Germinal center (tissue), 1 donor: ENCODE results near the gene LRRC8D.
"Not testable (repeated sequence)": the region's sequence is repeated elsewhere in the genome, so short reads cannot be mapped to it uniquely, and the experiment has no call there.

Experiments
- DNase-seq: peaks from one replicate; pipeline ENCODE4 v3.0.0; 2012; ENCODE audit warnings: mixed read lengths, low spot score

LRRC8D gene

DNA sequence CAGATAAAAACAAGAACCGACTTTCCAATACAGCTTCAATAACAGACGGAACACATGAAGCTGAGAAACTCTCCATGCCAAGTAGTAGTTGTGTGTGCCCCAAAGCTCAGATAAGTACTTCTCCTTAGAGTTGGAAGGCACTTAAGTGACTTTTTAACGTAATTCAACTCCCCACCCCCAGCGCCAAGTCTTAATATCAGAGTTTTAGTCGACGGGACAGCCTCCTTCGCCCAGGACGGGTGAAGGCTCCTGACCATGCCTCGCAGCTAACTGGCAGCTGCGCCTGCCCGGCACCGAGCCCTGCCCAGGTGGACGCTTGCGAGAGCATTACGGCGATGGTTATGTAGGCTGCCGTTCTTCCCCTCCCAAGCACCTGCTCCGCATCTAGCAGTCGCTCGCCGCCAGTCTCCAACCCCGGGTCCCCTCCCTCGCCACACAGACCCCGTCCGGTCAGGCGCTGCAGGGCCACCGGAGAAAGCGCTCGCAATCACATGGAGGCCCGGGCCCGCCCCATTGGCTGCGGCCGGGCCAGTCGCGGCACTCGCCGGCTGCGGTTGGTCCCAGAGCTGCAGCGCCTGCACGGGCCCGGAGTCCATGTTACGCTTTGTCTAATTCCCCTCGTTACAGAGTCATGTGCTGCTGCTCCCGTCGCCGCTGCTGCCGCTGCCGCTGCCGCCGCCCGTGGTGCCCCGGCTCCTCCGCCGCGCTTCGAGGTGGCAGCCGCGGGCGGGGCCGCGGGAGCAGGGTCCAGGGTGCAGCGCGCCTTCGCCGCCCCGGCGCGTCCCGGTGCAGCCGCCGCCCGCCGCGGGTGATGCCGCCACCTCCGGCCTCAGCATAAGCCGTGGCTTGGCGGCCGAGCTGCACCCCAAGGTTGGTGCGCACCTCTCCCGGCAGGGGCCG is at the start of gene LRRC8D:
Gene LRRC8D (plus strand): TSS at position 611 of the 900 bp plus-strand sequence. CDS start 112,037 bp downstream, outside the sequence.
- DNase-seq, result peak; percentile 86

- DNase-seq, result no peak
Measured at GRCh38 chr1:89771991-89772560, 48.8 kb upstream of the LRRC8D start.

DNA sequence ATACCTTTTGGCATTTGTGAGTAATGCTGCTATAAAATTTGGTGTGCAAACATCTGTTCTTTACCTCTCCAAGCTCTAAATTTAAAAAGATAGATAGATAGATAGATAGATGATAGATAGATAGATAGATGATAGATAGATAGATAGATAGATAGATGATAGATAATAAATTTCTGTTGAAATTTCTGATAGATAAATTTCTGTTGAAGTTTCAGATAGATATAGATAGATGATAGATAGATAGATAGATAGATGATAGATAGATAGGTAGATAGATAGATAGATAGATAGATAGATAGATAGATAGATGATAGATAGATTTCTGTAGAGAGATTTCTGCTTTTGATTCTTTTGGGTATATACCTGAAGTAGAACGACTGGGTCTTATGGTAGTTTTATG is 44.7 kb upstream of the LRRC8D start:
- DNase-seq, result not testable (repeated sequence)

DNA sequence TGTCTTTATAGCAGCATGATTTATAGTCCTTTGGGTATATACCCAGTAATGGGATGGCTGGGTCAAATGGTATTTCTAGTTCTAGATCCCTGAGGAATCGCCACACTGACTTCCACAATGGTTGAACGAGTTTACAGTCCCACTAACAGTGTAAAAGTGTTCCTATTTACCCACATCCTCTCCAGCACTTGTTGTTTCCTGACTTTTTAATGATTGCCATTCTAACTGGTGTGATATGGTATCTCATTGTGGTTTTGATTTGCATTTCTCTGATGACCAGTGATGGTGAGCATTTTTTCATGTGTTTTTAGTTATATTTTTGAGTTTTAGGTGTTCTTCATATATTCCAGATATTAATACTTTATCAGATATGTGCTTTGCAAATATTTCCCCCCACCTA is 43.6 kb upstream of the LRRC8D start:
- not testable (repeated sequence) for DNase-seq

DNA sequence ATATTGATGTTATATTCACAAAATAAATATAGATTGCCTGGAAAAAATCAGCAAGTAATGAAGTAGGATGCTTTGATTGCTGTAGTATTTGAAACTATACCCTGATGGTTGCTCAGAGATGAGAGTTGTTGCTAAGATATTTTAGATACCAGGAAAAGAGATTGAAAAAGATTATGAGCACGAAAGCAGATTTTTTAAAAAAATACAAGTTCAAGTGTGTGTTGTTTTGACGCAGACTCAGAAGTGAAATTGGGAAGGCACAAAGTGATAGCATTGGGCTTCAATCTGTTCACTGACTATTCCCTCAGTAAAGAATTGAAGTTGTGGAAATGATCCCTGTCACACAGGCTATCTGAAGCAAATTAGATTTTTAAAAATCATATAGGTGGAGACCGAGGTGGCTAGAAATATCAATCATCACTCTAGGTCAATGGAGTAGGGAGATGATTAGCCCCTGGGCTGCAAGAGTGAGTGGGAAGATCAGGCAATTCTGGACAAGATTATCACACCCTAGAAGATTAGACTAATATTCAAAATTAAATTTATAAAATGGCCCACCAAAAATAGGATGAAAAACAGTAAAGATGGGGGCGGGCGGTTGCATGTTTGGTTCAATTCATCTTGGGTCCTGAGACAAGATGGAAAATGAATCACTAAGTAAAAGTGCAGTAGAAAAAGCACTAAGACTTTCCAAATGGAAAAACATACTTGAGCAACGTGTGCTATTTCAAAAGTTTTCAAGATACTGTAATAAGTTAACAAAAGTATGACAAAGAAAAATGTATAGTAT is 41.5 kb upstream of the LRRC8D start:
- no peak for DNase-seq

- DNase-seq, result no peak
Measured at GRCh38 chr1:89780721-89781120, 40.1 kb upstream of the LRRC8D start.

GRCh38 chr1:89781494-89782126 is 39.2 kb upstream of the LRRC8D start:
- DNase-seq, result no peak

DNA sequence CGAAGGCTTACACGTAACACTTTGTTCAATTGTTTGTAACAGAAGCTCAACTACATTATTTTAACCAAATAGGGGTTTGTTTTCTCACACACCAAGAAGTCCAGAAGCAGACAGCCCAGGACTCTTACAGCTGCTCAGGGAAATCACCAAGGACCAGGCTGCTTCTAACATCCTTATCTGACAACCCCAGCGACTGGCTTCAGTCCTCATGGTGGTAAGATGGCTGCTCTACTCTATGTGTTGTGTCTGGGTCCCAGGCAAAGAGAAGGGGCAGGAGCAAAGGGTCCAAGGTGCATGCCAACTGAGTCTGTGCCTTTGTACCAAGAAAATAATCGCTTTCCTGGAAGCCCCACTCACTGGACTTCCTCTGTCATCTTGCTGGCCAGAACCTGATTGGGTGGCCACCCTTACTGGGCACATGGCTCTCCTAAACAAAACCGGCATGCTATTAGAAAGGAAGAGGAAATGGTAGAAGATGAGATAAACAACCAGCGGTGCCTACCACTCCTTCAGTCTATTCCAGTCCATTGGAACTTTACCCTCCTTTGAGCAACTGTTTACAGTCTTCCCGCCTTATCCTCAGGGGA is 34.1 kb upstream of the LRRC8D start:
- DNase-seq, result no peak

- DNase-seq, result no peak
Measured at GRCh38 chr1:89790592-89790991, 30.2 kb upstream of the LRRC8D start.

GRCh38 chr1:89791064-89791726 is 29.6 kb upstream of the LRRC8D start:
- DNase-seq, result no peak

- DNase-seq, result no peak
Measured at GRCh38 chr1:89794406-89794805, 26.4 kb upstream of the LRRC8D start.

DNA sequence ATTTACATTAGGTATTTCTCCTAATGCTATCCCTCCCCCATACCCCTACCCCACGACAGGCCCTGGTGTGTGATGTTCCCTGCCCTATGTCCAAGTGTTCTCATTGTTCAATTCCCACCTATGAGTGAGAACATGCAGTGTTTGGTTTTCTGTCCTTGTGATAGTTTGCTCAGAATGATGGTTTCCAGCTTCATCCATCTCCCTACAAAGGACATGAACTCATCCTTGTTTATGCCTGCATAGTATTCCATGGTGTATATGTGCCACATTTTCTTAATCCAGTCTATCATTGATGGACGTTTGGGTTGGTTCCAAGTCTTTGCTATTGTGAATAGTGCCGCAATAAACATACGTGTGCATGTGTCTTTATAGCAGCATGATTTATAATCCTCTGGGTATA is 25.3 kb upstream of the LRRC8D start:
- DNase-seq, result not testable (repeated sequence)

DNA sequence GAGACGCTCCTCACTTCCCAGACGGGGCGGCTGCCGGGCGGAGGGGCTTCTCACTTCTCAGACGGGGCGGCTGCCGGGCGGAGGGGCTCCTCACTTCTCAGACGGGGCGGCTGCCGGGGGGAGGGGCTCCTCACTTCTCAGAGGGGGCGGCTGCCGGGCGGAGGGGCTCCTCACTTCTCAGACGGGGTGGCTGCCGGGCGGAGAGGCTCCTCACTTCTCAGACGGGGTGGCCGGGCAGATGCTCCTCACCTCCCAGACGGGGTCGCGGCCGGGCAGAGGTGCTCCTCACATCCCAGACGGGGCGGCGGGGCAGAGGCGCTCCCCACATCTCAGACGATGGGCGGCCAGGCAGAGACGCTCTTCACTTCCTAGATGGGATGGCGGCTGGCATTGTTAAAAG is 23.0 kb upstream of the LRRC8D start:
- DNase-seq, result not testable (repeated sequence)

- no peak for DNase-seq
Measured at GRCh38 chr1:89799495-89799894, 21.3 kb upstream of the LRRC8D start.

DNA sequence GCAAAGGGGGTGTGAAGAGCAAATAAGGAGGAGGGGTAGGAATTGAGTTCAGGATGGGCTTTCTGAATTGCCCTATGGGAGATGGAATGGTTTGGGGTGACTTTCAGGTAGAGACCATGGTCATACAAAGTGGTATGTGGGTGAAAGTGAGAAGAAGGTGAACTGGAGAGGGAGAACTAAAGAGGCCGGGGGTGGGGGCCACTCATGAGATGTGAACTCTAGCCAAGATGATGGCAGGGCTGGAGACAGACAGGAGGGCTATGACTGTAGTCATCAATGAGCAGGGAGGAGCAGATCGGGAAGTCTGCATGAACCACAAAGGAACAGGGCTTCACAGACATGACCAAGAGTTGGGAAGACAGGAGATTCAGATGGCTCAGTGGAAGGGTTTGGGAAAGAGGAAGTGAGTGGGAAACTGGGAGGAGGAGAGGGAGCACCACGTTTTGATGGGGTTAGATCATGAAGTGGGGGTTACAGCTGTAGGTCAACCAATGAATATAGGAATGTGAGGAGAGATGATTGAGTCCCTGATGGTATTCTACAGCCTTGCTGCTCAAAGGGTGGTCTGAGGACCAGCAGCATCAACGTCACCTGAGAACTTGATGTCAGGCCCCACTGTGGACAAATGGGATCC is 20.7 kb upstream of the LRRC8D start:
- no peak for DNase-seq

GRCh38 chr1:89800718-89801117 is 20.1 kb upstream of the LRRC8D start:
- DNase-seq, result no peak

DNA sequence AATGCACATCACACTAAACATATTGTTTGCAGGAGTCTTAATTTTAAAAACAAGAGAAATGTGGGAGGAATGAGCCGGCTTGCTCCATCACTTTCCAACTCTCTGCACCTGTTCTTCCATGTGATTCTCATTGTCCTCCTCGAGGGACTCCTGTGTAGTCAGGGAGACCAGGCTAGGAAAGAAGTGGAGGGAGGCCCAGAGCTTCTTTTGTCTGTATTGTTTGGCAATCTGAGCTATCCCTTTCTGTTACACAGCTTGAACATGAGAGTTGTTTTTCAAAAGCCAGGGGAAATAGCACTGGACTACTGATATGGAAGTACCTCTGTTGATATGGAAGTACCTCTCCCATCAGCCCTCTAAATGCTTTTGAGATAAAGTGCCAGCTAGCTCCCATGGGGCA is 18.8 kb upstream of the LRRC8D start:
- no peak for DNase-seq

DNA sequence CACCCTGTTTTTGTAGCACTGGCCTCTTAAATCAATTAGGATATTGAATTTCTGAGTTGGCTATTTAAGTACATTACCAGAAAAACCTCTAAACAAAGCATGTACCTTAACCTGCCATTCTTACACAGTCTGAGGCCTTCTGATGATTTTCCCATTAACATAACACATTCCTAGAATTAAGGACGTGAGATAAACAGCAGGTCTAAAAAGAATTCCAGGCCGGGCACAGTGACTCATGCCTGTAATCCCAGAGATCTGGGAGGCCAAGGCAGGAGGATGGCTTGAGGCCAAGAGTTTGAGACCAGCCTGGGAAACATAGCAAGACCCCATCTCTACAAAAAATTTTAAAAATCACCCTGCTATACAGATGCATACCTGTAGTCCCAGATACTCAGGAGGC is 18.0 kb upstream of the LRRC8D start:
- no peak for DNase-seq

DNA sequence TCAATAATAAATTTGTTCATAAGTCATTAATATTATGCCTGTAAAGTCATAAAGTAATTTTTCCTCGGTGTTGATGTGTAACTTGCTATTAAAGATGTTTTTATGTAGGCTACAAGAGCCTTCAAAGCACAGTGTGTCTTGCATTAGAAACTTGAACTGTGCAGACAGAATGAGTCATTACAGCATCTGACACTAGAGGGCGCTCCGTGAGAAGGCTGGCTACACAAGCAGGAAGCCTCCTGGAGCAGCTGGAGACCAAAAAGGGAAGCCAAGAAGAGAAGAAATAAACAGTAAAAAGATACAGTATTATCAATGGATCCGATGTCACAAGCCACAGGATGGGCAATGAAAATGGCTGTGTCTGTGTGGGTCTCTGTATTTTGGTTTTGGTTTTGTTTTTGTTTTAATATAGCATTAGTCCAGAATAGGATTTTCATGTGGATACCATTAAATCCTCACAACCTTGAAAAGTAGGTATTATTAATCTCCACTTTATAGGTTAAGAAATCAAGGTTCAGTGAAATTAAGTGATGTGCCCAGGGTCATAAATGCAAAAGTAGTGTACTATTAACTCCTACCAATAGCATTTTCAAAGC is 16.1 kb upstream of the LRRC8D start:
- DNase-seq, result peak; percentile 79

- DNase-seq, result no peak
Measured at GRCh38 chr1:89806616-89807015, 14.2 kb upstream of the LRRC8D start.
